GM12878 (cell line): Measurements from ENCODE around the gene SIRT2. TPM values are rescaled to one million over a fixed set of nuclear protein-coding genes. Genes with fewer than 3 reads are reported as not detected.

Experiments used
- ASH2L ChIP-seq: fragments of 300-600, 200-600 bp; sonication (generic); IDR thresholded peaks from 2 replicates; pipeline ENCODE4 v1.6.1; 2017; ENCODE audit warnings: low read depth, mild to moderate bottlenecking, borderline replicate concordance
- BCLAF1 ChIP-seq: fragments of 450-650 bp; IDR thresholded peaks from 2 replicates; pipeline ENCODE4 v1.6.1; 2017; ENCODE audit warnings: antibody characterized with exemption, mild to moderate bottlenecking, moderate library complexity
- BMI1 ChIP-seq: fragments of 450-650 bp; IDR thresholded peaks from 2 replicates; pipeline ENCODE4 v1.6.1; 2016; ENCODE audit warnings: mild to moderate bottlenecking, moderate library complexity, borderline replicate concordance
- CEBPB ChIP-seq, 2 experiments: fragments of 150-350 bp in 1 of 2; IDR thresholded peaks; 2 replicates each; pipeline ENCODE4 v1.6.1; 2012 to 2014; ENCODE audit warnings: low read depth in 2 of 2, low read length in 2 of 2, borderline replicate concordance in 1 of 2, inconsistent platforms in 1 of 2
- DPF2 ChIP-seq: fragments of 450-650 bp; IDR thresholded peaks from 2 replicates; pipeline ENCODE4 v1.6.1; 2017; ENCODE audit warnings: mild to moderate bottlenecking
- JUND ChIP-seq: IDR thresholded peaks from 2 replicates; pipeline ENCODE4 v1.6.1; 2012; ENCODE audit warnings: low read depth, mild to moderate bottlenecking, low read length, improper control_type of control experiment, moderate library complexity
- KLF5 ChIP-seq: fragments of 450-650 bp; IDR thresholded peaks from 2 replicates; pipeline ENCODE4 v1.6.1; 2014; ENCODE audit warnings: mild to moderate bottlenecking; ENCODE audit not compliant: partially characterized antibody
- MLLT1 ChIP-seq: fragments of 450-650 bp; IDR thresholded peaks from 2 replicates; pipeline ENCODE4 v1.6.1; 2016; ENCODE audit warnings: mild to moderate bottlenecking
- MTA2 ChIP-seq: fragments of 450-650 bp; IDR thresholded peaks from 2 replicates; pipeline ENCODE4 v1.6.1; 2016; ENCODE audit warnings: low read depth, mild to moderate bottlenecking, moderate library complexity
- NBN ChIP-seq: fragments of 450-650 bp; IDR thresholded peaks from 2 replicates; pipeline ENCODE4 v1.6.1; 2016
- NR2C1 ChIP-seq: fragments of 450-650 bp; IDR thresholded peaks from 2 replicates; pipeline ENCODE4 v1.6.1; 2017; ENCODE audit warnings: antibody characterized with exemption, mild to moderate bottlenecking, moderate library complexity
- POLR2A ChIP-seq: IDR thresholded peaks from 2 replicates; pipeline ENCODE4 v1.6.1; 2011; ENCODE audit warnings: low read depth, mild to moderate bottlenecking, low read length
- RAD21 ChIP-seq: IDR thresholded peaks from 2 replicates; pipeline ENCODE4 v1.6.1; 2011; ENCODE audit warnings: mild to moderate bottlenecking, low read depth, low read length, moderate library complexity; ENCODE audit not compliant: insufficient read depth
- RELA ChIP-seq: fragments of 450-650 bp; IDR thresholded peaks from 2 replicates; pipeline ENCODE4 v1.8.0; 2014; ENCODE audit warnings: borderline replicate concordance; ENCODE audit not compliant: partially characterized antibody
- RELB ChIP-seq: fragments of 450-650 bp; IDR thresholded peaks from 2 replicates; pipeline ENCODE4 v1.6.1; 2017; ENCODE audit warnings: low read depth, mild to moderate bottlenecking, moderate library complexity
- RFX5 ChIP-seq: IDR thresholded peaks from 2 replicates; pipeline ENCODE4 v1.6.1; 2011; ENCODE audit warnings: low read depth, low read length, improper control_type of control experiment
- SKIL ChIP-seq: fragments of 450-650 bp; IDR thresholded peaks from 2 replicates; pipeline ENCODE4 v1.6.1; 2017; ENCODE audit warnings: mild to moderate bottlenecking, low read depth, inconsistent platforms; ENCODE audit not compliant: poor library complexity, severe bottlenecking
- SP1 ChIP-seq: IDR thresholded peaks from one replicate; pipeline ENCODE4 v1.6.1; 2011; ENCODE audit warnings: low read depth, low read length
- SRF ChIP-seq, 2 experiments: IDR thresholded peaks; 2 replicates each; pipeline ENCODE4 v1.6.1; 2011; ENCODE audit warnings: low read depth in 2 of 2, low read length in 2 of 2, mild to moderate bottlenecking in 1 of 2, moderate library complexity in 1 of 2
- TAF1 ChIP-seq: IDR thresholded peaks from 2 replicates; pipeline ENCODE4 v1.6.1; 2011; ENCODE audit warnings: mild to moderate bottlenecking, low read depth, low read length, borderline replicate concordance
- ZNF207 ChIP-seq: fragments of 450-650 bp; IDR thresholded peaks from 2 replicates; pipeline ENCODE4 v1.6.1; 2014; ENCODE audit warnings: antibody characterized with exemption, mild to moderate bottlenecking, borderline replicate concordance
- ZNF24 ChIP-seq: fragments of 450-650 bp; IDR thresholded peaks from 2 replicates; pipeline ENCODE4 v1.6.1; 2017; ENCODE audit warnings: antibody characterized with exemption, mild to moderate bottlenecking
- polyA plus RNA-seq, 11 experiments: library from polyadenylated mRNA; depleted of rRNA in 4 of 11; unstranded in 6 of 11; stranded (reverse) in 5 of 11; fragments of >200 nt; fragmentation: Nextera tagmentation in 4 of 11; fragmentation: Illumina TruSeq in 1 of 11; extraction: Ambion mirVana in 4 of 11; extraction: Trizol in 1 of 11; gene quantifications; 1 replicate in 1 of 11; 2 replicates in 10 of 11; pipeline versions ENCODE4 v1.2.1 to v1.2.3, GENCODE V29; 2011 to 2016; ENCODE audit warnings: inconsistent platforms in 2 of 11, missing spikeins in 2 of 11, low read depth in 1 of 11
- total RNA-seq, 4 experiments: library from RNA; depleted of rRNA in 3 of 4; stranded (reverse); fragments of >200 nt in 3 of 4; fragmentation: Illumina TruSeq in 1 of 4; extraction: Trizol in 1 of 4; gene quantifications; 2 replicates each; pipeline versions ENCODE4 v1.2.1 to v1.2.3, GENCODE V29; 2013 to 2021

The SIRT2 gene
- total and polyA plus RNA-seq, 10 of the 15 experiments (the other 5 are each of a cell fraction or from before 2014, with no cell fraction given) = 1.4 to 38.7 (median 24.1) TPM

- TF ChIP-seq SRF (IDR thresholded peaks at IDR 0.05; ENCODE audit: low read depth in 2 of 2, low read length in 2 of 2) = 0 out of 4 replicates have a peak, but pooled peaks of 1 of the 2 experiments have one; percentile 22
- TF ChIP-seq JUND = no peak
- TF ChIP-seq RELB = peak; percentile 54
- TF ChIP-seq POLR2A = peak; percentile 86
- TF ChIP-seq MTA2 = peak; percentile 62; the same call in 1 of the 2 replicates
- peak; percentile 58 for TF ChIP-seq RAD21
- TF ChIP-seq RFX5 = no peak
- peak; percentile 10; the same call in 1 of the 2 replicates for TF ChIP-seq NR2C1
- TF ChIP-seq TAF1 = peak; percentile 87
- peak; percentile 100 for TF ChIP-seq DPF2
- TF ChIP-seq ZNF24 = peak; percentile 91
- peak; percentile 94; the same call in 1 of the 2 replicates for TF ChIP-seq ZNF207
- TF ChIP-seq NBN = peak; percentile 66; the same call in 1 of the 2 replicates
- TF ChIP-seq RELA = peak; percentile 19
- TF ChIP-seq SKIL = peak; percentile 73
- TF ChIP-seq ASH2L = peak; percentile 94; the same call in 1 of the 2 replicates
- no peak for TF ChIP-seq SP1
- 0 out of 4 replicates have a peak, but pooled peaks of 1 of the 2 experiments have one; percentile 13 for TF ChIP-seq CEBPB (IDR thresholded peaks at IDR 0.05; ENCODE audit: borderline replicate concordance in 1 of 2, low read depth in 2 of 2, low read length in 2 of 2)
- no peak for TF ChIP-seq BCLAF1
- peak; percentile 64 for TF ChIP-seq KLF5
- TF ChIP-seq BMI1 = peak; percentile 41; the same call in 1 of the 2 replicates
- 0 out of 2 replicates have a peak, but pooled peaks have one; percentile 11 for TF ChIP-seq MLLT1
Measured at GRCh38 chr19:38929929-38930775, 30.7 kb upstream of the SIRT2 start, which contains the start of gene SARS2 (continued).
